T1000 (cell line): ENCODE results near the gene ABCD1.

Experiments
- DNase-seq: peaks from one replicate; lab custom pipeline; 2025; ENCODE audit warnings: mixed read lengths; lab: John Stamatoyannopoulos, UW

The ABCD1 gene

DNA sequence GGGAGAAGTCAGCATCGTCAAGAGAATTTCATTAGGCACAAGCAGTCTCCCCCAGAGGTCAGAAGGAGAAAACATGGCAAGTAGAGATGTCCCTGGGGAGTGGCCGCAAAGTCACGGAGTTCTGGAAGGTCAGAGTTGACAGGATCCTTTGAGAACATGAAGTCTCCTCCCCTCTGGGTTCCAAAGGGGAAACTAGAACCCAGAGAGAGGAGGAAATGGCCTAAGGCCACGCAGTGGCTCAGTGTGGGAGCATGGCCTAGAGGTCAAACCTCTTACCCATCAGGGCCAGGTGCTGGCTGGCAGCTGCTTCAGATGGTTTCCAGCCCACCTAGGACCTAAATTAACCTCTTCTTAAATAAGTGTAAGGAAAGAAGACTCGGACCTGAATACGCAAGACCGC is 68.6 kb downstream of the ABCD1 start:
- no peak for DNase-seq
